ENCODE measurements around the gene ZFAND2B.
"Not testable (repeated sequence)": the region's sequence is repeated elsewhere in the genome, so short reads cannot be mapped to it uniquely, and the experiment has no call there.

The ZFAND2B gene

GRCh38 chr2:219181531-219181930 lies 25.1 kb upstream of the ZFAND2B start:
- peak overlapping the region; percentile 51 for H3K27ac Mint-ChIP-seq
- no peaks in the 10 kb centered on the region for H3K27me3 Mint-ChIP-seq
- peaks cover 50% of the 10 kb centered on the region for H3K4me1 Mint-ChIP-seq (ENCODE audit: low read depth)
- no peak overlapping the region for H3K4me3 Mint-ChIP-seq
- peaks cover 49% of the 10 kb centered on the region for H3K36me3 Mint-ChIP-seq (ENCODE audit: low read depth)
- no peaks in the 10 kb centered on the region for H3K9me3 Mint-ChIP-seq

GRCh38 chr2:219182331-219183150 lies 24.0 kb upstream of the ZFAND2B start:
- Mint-ChIP-seq H3K4me3 (no peak overlapping the region), H3K27ac (peak overlapping the region; percentile 15), H3K27me3 (no peaks in the 10 kb centered on the region), H3K4me1 (ENCODE audit: low read depth) (peaks cover 54% of the 10 kb centered on the region), H3K9me3 (no peaks in the 10 kb centered on the region), H3K36me3 (ENCODE audit: low read depth) (peaks cover 56% of the 10 kb centered on the region)

GRCh38 chr2:219183151-219183772 lies 23.3 kb upstream of the ZFAND2B start:
- Mint-ChIP-seq H3K27ac (peak overlapping the region; percentile 15), H3K36me3 (ENCODE audit: low read depth) (peaks cover 56% of the 10 kb centered on the region), H3K4me3 (no peak overlapping the region), H3K9me3 (no peaks in the 10 kb centered on the region), H3K27me3 (no peaks in the 10 kb centered on the region), H3K4me1 (ENCODE audit: low read depth) (peaks cover 54% of the 10 kb centered on the region)

- peaks cover 49% of the 10 kb centered on the region for H3K4me1 Mint-ChIP-seq (ENCODE audit: low read depth)
- H3K27me3 Mint-ChIP-seq = no peaks in the 10 kb centered on the region
- H3K4me3 Mint-ChIP-seq = no peak overlapping the region
- no peak overlapping the region for H3K27ac Mint-ChIP-seq
- H3K9me3 Mint-ChIP-seq = no peaks in the 10 kb centered on the region
- peaks cover 56% of the 10 kb centered on the region for H3K36me3 Mint-ChIP-seq (ENCODE audit: low read depth)
These were observed 22.5 kb upstream of the ZFAND2B start for GRCh38 chr2:219184121-219184520.

- Mint-ChIP-seq H3K4me1 (ENCODE audit: low read depth) (peaks cover 24% of the 10 kb centered on the region), H3K27ac (peak overlapping the region; percentile 89), H3K36me3 (ENCODE audit: low read depth) (peaks cover 35% of the 10 kb centered on the region), H3K27me3 (no peaks in the 10 kb centered on the region), H3K9me3 (no peaks in the 10 kb centered on the region), H3K4me3 (peak overlapping the region; percentile 7)
These were observed 19.7 kb upstream of the ZFAND2B start for GRCh38 chr2:219186754-219187456.

- Mint-ChIP-seq H3K36me3 (ENCODE audit: low read depth) (peaks cover 4% of the 10 kb centered on the region), H3K27ac (no peak overlapping the region), H3K4me1 (ENCODE audit: low read depth) (peaks cover 17% of the 10 kb centered on the region), H3K9me3 (no peaks in the 10 kb centered on the region), H3K4me3 (no peak overlapping the region), H3K27me3 (peaks cover 4% of the 10 kb centered on the region)
These were observed 9.2 kb upstream of the ZFAND2B start for GRCh38 chr2:219197388-219197787.

GRCh38 chr2:219198974-219199373 lies 7.6 kb upstream of the ZFAND2B start:
- Mint-ChIP-seq H3K4me1 (ENCODE audit: low read depth) (peaks cover 17% of the 10 kb centered on the region), H3K27me3 (peaks cover 4% of the 10 kb centered on the region), H3K27ac (peak overlapping the region; percentile 71), H3K4me3 (peak overlapping the region; percentile 67), H3K36me3 (ENCODE audit: low read depth) (peaks cover 4% of the 10 kb centered on the region), H3K9me3 (no peaks in the 10 kb centered on the region)

GRCh38 chr2:219199470-219200211 lies 6.9 kb upstream of the ZFAND2B start:
- H3K9me3 Mint-ChIP-seq = no peaks in the 10 kb centered on the region
- H3K4me1 Mint-ChIP-seq (ENCODE audit: low read depth) = peaks cover 17% of the 10 kb centered on the region
- peaks cover 4% of the 10 kb centered on the region for H3K27me3 Mint-ChIP-seq
- H3K4me3 Mint-ChIP-seq = peak overlapping the region; percentile 67
- H3K36me3 Mint-ChIP-seq (ENCODE audit: low read depth) = peaks cover 4% of the 10 kb centered on the region
- H3K27ac Mint-ChIP-seq = peak overlapping the region; percentile 71

- peaks cover 17% of the 10 kb centered on the region for H3K4me1 Mint-ChIP-seq (ENCODE audit: low read depth)
- H3K9me3 Mint-ChIP-seq; H3K36me3 Mint-ChIP-seq (ENCODE audit: low read depth); H3K27me3 Mint-ChIP-seq: not testable (repeated sequence)
- H3K27ac Mint-ChIP-seq = peak overlapping the region; percentile 94
- peak overlapping the region; percentile 86 for H3K4me3 Mint-ChIP-seq
These were observed 5.9 kb upstream of the ZFAND2B start for GRCh38 chr2:219200502-219201326.

GRCh38 chr2:219201331-219201730 lies 5.3 kb upstream of the ZFAND2B start:
- H3K36me3 Mint-ChIP-seq (ENCODE audit: low read depth); H3K4me3 Mint-ChIP-seq; H3K9me3 Mint-ChIP-seq; H3K27me3 Mint-ChIP-seq: not testable (repeated sequence)
- Mint-ChIP-seq H3K27ac (peak overlapping the region; percentile 94), H3K4me1 (ENCODE audit: low read depth) (peaks cover 22% of the 10 kb centered on the region)

GRCh38 chr2:219204425-219205164 lies 2.0 kb upstream of the ZFAND2B start:
- peaks cover 20% of the 10 kb centered on the region for H3K36me3 Mint-ChIP-seq (ENCODE audit: low read depth)
- H3K27me3 Mint-ChIP-seq = no peaks in the 10 kb centered on the region
- H3K9me3 Mint-ChIP-seq = no peaks in the 10 kb centered on the region
- H3K4me3 Mint-ChIP-seq = peak overlapping the region; percentile 41
- peaks cover 40% of the 10 kb centered on the region for H3K4me1 Mint-ChIP-seq (ENCODE audit: low read depth)
- no peak overlapping the region for H3K27ac Mint-ChIP-seq

- Mint-ChIP-seq H3K27me3 (no peaks in the 10 kb centered on the region), H3K9me3 (no peaks in the 10 kb centered on the region), H3K4me3 (peak overlapping the region; percentile 41), H3K4me1 (ENCODE audit: low read depth) (peaks cover 43% of the 10 kb centered on the region), H3K27ac (no peak overlapping the region), H3K36me3 (ENCODE audit: low read depth) (peaks cover 24% of the 10 kb centered on the region)
These were observed 1.4 kb upstream of the ZFAND2B start for GRCh38 chr2:219205165-219205538.

GRCh38 chr2:219205981-219206327 lies 628 bp upstream of the ZFAND2B start:
- Mint-ChIP-seq H3K36me3 (ENCODE audit: low read depth) (peaks cover 29% of the 10 kb centered on the region), H3K4me3 (peak overlapping the region; percentile 93), H3K4me1 (ENCODE audit: low read depth) (peaks cover 44% of the 10 kb centered on the region), H3K27me3 (no peaks in the 10 kb centered on the region), H3K27ac (peak overlapping the region; percentile 91), H3K9me3 (no peaks in the 10 kb centered on the region)

Data from stimulated activated naive CD8-positive, alpha-beta T cell treated with anti-CD3 and anti-CD28 coated beads, Interleukin-15, Interleukin-2, amounts not matched to agents 100 ng/mL and 50 ng/mL, for 24 hours (primary cell).